Nucleus accumbens (tissue), 56 donors: ENCODE results near the gene METTL22.

ENCODE experiments used
- DNase-seq, 56 donors: peaks; one replicate each; lab custom pipeline; 2025; lab: John Stamatoyannopoulos, UW

The METTL22 gene

GRCh38 chr16:8683640-8684039 lies 62.1 kb downstream of the METTL22 start:
- no peak for DNase-seq

- DNase-seq, result no peak
Observed at GRCh38 chr16:8685617-8686016, 64.1 kb downstream of the METTL22 start.

- peak in 40 of 56 donors; percentile 2 to 67 (median 22) for DNase-seq
Observed at GRCh38 chr16:8686031-8686621, 64.6 kb downstream of the METTL22 start.

- no peak for DNase-seq
Observed at GRCh38 chr16:8686879-8687278, 65.4 kb downstream of the METTL22 start.

- no peak for DNase-seq
Observed at GRCh38 chr16:8689686-8690085, 68.2 kb downstream of the METTL22 start.

GRCh38 chr16:8691728-8692127 lies 70.2 kb downstream of the METTL22 start:
- DNase-seq, result no peak

- DNase-seq, result no peak
Observed at GRCh38 chr16:8694795-8695728, 73.6 kb downstream of the METTL22 start.

- DNase-seq, result no peak
Observed at GRCh38 chr16:8696880-8697279, 75.4 kb downstream of the METTL22 start.

- DNase-seq, result no peak
Observed at GRCh38 chr16:8697965-8698364, 76.5 kb downstream of the METTL22 start.
